ENCODE results near the gene TCN2.
"Not testable (repeated sequence)": the region's sequence is repeated elsewhere in the genome, so short reads cannot be mapped to it uniquely, and the experiment has no call there.

The TCN2 gene

GRCh38 chr22:30610299-30610698 is 3.3 kb downstream of the TCN2 start:
- DNase-seq (ENCODE audit: low spot score), result no peak

- no peak for DNase-seq (ENCODE audit: low spot score)
These were observed 4.2 kb downstream of the TCN2 start for GRCh38 chr22:30611197-30611596.

- DNase-seq (ENCODE audit: low spot score), result no peak
These were observed 5.8 kb downstream of the TCN2 start for GRCh38 chr22:30612789-30613188.

GRCh38 chr22:30614268-30614667 is 7.3 kb downstream of the TCN2 start:
- no peak for DNase-seq (ENCODE audit: low spot score)

GRCh38 chr22:30614879-30615278 is 7.9 kb downstream of the TCN2 start:
- no peak for DNase-seq (ENCODE audit: low spot score)

GRCh38 chr22:30615543-30615954 is 8.6 kb downstream of the TCN2 start:
- DNase-seq (ENCODE audit: low spot score), result no peak

- DNase-seq (ENCODE audit: low spot score), result no peak
These were observed 10.8 kb downstream of the TCN2 start for GRCh38 chr22:30617819-30618218.

GRCh38 chr22:30619909-30620308 is 12.9 kb downstream of the TCN2 start:
- not testable (repeated sequence) for DNase-seq (ENCODE audit: low spot score)

GRCh38 chr22:30626413-30626812 is 19.4 kb downstream of the TCN2 start:
- no peak for DNase-seq (ENCODE audit: low spot score)

GRCh38 chr22:30627471-30627870 is 20.5 kb downstream of the TCN2 start:
- no peak for DNase-seq (ENCODE audit: low spot score)

GRCh38 chr22:30628491-30628890 is 21.5 kb downstream of the TCN2 start:
- no peak for DNase-seq (ENCODE audit: low spot score)

GRCh38 chr22:30631469-30631868 is 24.5 kb downstream of the TCN2 start:
- not testable (repeated sequence) for DNase-seq (ENCODE audit: low spot score)

- peak; percentile 95 for DNase-seq (ENCODE audit: low spot score)
These were observed 27.7 kb downstream of the TCN2 start for GRCh38 chr22:30634471-30635233.

GRCh38 chr22:30635273-30636225 is 28.6 kb downstream of the TCN2 start, which contains the start of gene SLC35E4:
Gene SLC35E4 (plus strand): TSS chr22:30635781. CDS start chr22:30636451, 670 bp downstream.
- DNase-seq (ENCODE audit: low spot score), result peak; percentile 98

- DNase-seq (ENCODE audit: low spot score), result peak; percentile 25
These were observed 29.5 kb downstream of the TCN2 start for GRCh38 chr22:30636226-30637077.

GRCh38 chr22:30637701-30638114 is 30.7 kb downstream of the TCN2 start:
- DNase-seq (ENCODE audit: low spot score), result no peak

- DNase-seq (ENCODE audit: low spot score), result no peak
These were observed 33.4 kb downstream of the TCN2 start for GRCh38 chr22:30640361-30640760.

GRCh38 chr22:30640839-30641430 is 34.0 kb downstream of the TCN2 start:
- no peak for DNase-seq (ENCODE audit: low spot score)

- DNase-seq (ENCODE audit: low spot score), result no peak
These were observed 36.3 kb downstream of the TCN2 start for GRCh38 chr22:30643055-30643875.

GRCh38 chr22:30646518-30647160 is 39.7 kb downstream of the TCN2 start:
- no peak for DNase-seq (ENCODE audit: low spot score)

Data from hepatic stellate cell (primary cell).